Epithelial cell of esophagus (primary cell): Measurements from ENCODE around the gene ATPAF1.
"Not testable (repeated sequence)": the region's sequence is repeated elsewhere in the genome, so short reads cannot be mapped to it uniquely, and the experiment has no call there.

Experiments used
- DNase-seq: peaks from one replicate; pipeline ENCODE4 v3.0.0; 2010; ENCODE audit warnings: low read depth
- H3K4me3 ChIP-seq: 2 replicates; pipeline ENCODE4 v1.5.1; 2011; ENCODE audit warnings: mild to moderate bottlenecking, low read length, control low read depth
- CTCF ChIP-seq: IDR thresholded peaks from 2 replicates; pipeline ENCODE4 v1.5.1; 2011; ENCODE audit warnings: low read depth, mild to moderate bottlenecking, low read length, control low read depth, inconsistent platforms; ENCODE audit not compliant: insufficient read depth; ENCODE audit errors: missing control alignments

ATPAF1 gene

GRCh38 chr1:46672696-46673095 lies 4.5 kb upstream of the ATPAF1 start:
- no peak for DNase-seq
- TF ChIP-seq CTCF, result no peak
- no peak overlapping the region for H3K4me3 ChIP-seq

GRCh38 chr1:46671554-46671953 lies 3.4 kb upstream of the ATPAF1 start, which contains the start of gene TEX38:
Gene TEX38 (plus strand): TSS chr1:46671854. CDS start chr1:46671935, 81 bp downstream.
- H3K4me3 ChIP-seq, result no peak within 1 kb of the TSS
- TF ChIP-seq CTCF, result no peak
- no peak for DNase-seq

- no peak overlapping the region for H3K4me3 ChIP-seq
- TF ChIP-seq CTCF, result no peak
- no peak for DNase-seq
Measured at GRCh38 chr1:46670134-46670533, 2.0 kb upstream of the ATPAF1 start.

GRCh38 chr1:46665983-46666382 lies 2.2 kb downstream of the ATPAF1 start:
- no peak overlapping the region for H3K4me3 ChIP-seq
- no peak for TF ChIP-seq CTCF
- no peak for DNase-seq

GRCh38 chr1:46662919-46663318 lies 5.2 kb downstream of the ATPAF1 start:
- DNase-seq, H3K4me3 ChIP-seq: not testable (repeated sequence)

- not testable (repeated sequence) for H3K4me3 ChIP-seq, DNase-seq
Measured at GRCh38 chr1:46660116-46660515, 8.0 kb downstream of the ATPAF1 start.

- H3K4me3 ChIP-seq, result no peak overlapping the region
- no peak for TF ChIP-seq CTCF
- DNase-seq, result no peak
Measured at GRCh38 chr1:46659307-46659870, 8.8 kb downstream of the ATPAF1 start.

GRCh38 chr1:46657775-46658174 lies 10.4 kb downstream of the ATPAF1 start:
- TF ChIP-seq CTCF, result no peak
- H3K4me3 ChIP-seq, result no peak overlapping the region
- DNase-seq, result no peak
